Kidney capillary endothelial cell (primary cell): ENCODE measurements around the gene COL18A1.

ENCODE experiments used
- DNase-seq: peaks from one replicate; pipeline ENCODE4 v3.0.0-alpha.2; 2018; ENCODE audit warnings: low spot score

The COL18A1 gene

GRCh38 chr21:45468971-45469272 is 64.0 kb downstream of the COL18A1 start:
- no peak for DNase-seq

- no peak for DNase-seq
Observed at GRCh38 chr21:45469273-45470086, 64.5 kb downstream of the COL18A1 start.

DNA sequence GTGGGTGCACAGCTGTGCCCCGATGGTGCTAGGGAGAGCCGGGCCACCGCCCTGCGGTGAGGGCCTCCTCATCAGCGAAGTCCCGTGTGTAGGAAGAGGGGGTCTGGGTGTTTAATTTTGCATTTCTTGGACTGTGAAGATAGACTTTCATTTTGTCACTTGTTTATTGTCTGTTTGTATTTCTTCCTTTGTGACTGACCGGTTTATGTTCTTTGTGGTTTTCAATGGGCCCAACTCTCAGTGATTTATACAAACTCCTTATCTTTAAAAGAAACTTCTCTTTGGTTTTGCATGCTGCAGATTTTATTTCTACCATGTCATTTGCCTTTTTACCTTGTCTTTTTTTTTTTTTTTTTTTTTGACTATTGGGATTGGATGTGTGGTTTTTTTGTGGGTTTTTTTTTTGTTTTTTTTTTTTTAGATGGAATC is 65.1 kb downstream of the COL18A1 start:
- no peak for DNase-seq

GRCh38 chr21:45470773-45471524 is 66.0 kb downstream of the COL18A1 start:
- peak; percentile 55 for DNase-seq

GRCh38 chr21:45471525-45472221 is 66.7 kb downstream of the COL18A1 start:
- DNase-seq = peak; percentile 22

DNA sequence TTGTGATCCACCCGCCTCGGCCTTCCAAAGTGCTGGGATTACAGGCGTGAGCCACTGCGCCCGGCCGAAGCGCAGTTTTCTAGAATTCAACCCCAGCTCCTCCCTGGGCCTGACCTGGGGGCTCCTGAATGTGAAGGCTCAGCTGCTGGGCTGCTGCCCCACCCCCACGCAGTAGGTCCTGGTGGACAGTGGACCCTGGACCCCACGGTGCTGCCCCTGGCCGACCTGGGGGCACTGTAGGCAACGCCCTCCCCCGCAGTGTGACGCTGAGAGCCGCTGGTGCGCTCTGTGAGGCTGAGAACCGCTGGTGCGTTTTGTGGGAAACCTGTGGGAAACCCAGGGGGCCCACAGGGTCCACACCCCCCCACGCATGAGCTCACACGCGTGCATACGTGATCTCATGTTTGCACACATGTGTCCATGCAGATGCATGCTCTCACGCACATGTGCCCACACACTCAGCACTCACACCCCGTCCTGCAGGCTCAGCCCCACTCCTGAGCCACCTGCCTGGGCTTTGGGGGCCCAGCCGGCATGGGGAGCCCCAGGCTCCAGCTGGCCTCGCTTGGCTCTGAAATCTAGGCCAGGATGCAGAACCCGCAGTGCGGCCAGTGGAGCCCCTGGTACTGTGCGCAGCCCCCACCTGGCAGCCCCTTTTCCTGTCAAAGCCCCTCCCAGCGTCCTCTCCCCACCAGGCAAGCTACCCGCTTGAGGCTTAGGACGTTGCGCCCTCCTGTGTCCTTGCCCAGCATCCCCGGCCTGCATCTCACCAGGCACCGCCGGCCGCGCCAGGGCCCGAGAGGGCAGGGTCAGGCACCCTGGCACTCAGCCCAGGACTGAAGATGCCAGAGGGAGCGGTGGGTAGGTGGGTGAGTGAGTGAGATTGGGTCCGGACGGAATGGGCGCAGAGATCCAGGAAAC is 67.7 kb downstream of the COL18A1 start:
- no peak for DNase-seq

GRCh38 chr21:45473496-45474322 is 68.7 kb downstream of the COL18A1 start:
- no peak for DNase-seq

- DNase-seq = no peak
Observed at GRCh38 chr21:45474323-45474950, 69.5 kb downstream of the COL18A1 start.

GRCh38 chr21:45475004-45475685 is 70.2 kb downstream of the COL18A1 start:
- DNase-seq = no peak

DNA sequence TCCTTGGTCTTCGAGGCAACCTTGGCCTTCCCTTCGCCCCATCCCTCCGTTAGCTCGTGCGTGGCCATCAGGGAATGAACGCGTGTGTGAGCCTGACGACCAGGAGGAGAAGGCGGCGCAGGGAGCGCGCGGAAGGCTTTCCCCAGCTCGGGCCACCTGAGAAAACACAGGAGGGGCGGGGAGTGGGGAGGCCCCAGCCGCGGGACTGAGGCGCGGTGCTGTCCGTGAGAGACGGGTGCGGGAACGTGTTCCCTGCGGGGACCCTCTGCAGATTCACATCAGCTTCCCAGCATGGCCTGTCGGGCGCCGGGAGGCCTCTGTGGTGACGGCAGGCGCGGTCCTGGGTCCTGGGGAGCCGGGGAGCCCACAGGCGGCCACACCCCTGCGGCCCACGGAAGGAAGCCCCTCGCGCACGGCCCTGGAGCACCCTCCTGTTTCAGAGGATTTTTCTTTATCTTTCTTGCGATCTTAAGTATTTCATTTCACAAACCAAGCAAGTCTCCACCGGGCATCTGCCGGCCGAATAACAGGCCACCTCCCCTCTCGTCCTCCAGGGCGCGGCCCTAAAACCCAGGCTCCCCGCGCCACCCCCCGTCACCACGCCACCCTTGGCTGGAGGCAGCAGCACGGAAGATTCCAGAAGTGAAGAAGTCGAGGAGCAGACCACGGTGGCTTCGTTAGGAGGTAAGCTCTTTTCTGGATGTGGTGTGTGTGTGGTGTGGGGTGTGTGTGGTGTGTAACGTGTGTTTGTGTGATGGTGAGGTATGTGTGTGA is 71.0 kb downstream of the COL18A1 start:
- DNase-seq = no peak

DNA sequence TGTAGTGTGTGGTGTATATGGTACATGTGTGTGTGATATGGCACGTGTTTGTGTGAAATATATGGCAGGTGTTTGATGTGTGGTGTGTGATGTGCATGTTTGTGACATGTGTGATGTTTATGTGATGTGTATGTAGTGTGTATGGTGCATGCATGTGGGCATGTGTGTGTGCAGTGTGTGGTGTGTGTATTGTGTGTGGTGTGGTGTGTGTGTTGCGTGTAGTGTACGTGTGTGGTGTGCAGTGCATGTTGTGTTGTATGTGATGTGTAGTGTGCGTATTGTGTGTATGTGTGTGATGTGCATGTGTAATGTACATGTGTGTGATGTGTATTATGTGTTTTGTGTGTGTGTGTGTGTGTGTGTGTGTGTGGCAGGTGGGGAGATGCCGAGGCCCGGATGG is 71.6 kb downstream of the COL18A1 start:
- no peak for DNase-seq

- no peak for DNase-seq
Observed at GRCh38 chr21:45477176-45478114, 72.5 kb downstream of the COL18A1 start.

DNA sequence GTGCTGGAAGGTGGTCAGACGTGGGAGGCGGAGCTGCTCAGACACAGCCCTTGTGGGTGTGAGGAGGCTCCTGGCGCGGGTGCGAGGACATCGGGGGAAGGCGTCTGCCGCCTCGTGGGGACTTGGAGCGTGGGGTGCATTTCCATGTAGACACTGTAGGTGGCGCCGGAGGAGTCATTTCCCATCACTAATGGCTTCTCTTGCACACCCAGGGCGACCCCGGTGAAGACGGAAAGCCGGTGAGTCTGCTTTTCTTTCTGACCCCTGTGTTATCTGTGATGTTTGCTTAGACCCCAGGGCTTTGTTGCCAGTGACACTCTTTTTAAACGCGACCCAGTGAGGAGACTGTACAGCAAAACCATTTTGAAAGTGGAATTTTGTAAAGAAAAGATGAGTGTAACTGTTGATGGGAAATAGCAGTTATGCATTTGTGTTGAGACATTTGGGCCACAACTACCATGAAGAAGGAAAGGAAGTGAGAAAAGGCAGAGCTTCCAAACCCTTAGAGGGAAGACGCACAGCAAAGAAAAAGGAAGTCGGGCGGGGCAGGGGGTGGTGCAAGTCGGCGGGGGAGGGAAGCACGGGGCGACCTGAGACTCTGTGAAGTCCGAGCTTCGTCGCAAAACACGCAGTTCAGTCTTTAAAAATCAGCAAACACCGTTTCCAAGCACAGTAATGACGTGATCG is 73.3 kb downstream of the COL18A1 start:
- peak; percentile 75 for DNase-seq

- no peak for DNase-seq
Observed at GRCh38 chr21:45478816-45479669, 74.1 kb downstream of the COL18A1 start.

- no peak for DNase-seq
Observed at GRCh38 chr21:45479691-45480675, 75.0 kb downstream of the COL18A1 start.
